Nephron (organoid): ENCODE measurements around the gene NEDD4L.
A peak's percentile ranks its signal among the peaks of the same experiment; 100 is the strongest.

Experiments
- H3K27ac Mint-ChIP-seq, 3 experiments: 2 replicates each; pipeline ENCODE4 v1.8.0; 2020; ENCODE audit warnings: mixed read lengths in 3 of 3, mild to moderate bottlenecking in 2 of 3, moderate library complexity in 1 of 3
- H3K27me3 Mint-ChIP-seq: 2 replicates; pipeline ENCODE4 v1.8.0; 2021; ENCODE audit warnings: low read depth, mild to moderate bottlenecking, moderate library complexity, mixed read lengths
- H3K36me3 Mint-ChIP-seq: 2 replicates; pipeline ENCODE4 v1.8.0; 2020; ENCODE audit warnings: low read depth, mixed read lengths
- H3K4me1 Mint-ChIP-seq: 2 replicates; pipeline ENCODE4 v1.8.0; 2020; ENCODE audit warnings: mixed read lengths
- H3K4me3 Mint-ChIP-seq, 3 experiments: 2 replicates each; pipeline ENCODE4 v1.8.0; 2020; ENCODE audit warnings: mild to moderate bottlenecking in 3 of 3, mixed read lengths in 3 of 3, moderate library complexity in 2 of 3
- H3K9me3 Mint-ChIP-seq: 2 replicates; pipeline ENCODE4 v1.8.0; 2020; ENCODE audit warnings: mixed read lengths
- CTCF ChIP-seq, 3 experiments: fragments of 200-600 bp; sonication (generic); IDR thresholded peaks; one replicate each; pipeline ENCODE4 v1.5.0; 2021; ENCODE audit warnings: antibody characterized with exemption in 3 of 3; ENCODE audit not compliant: unreplicated experiment in 3 of 3

Gene NEDD4L

GRCh38 chr18:58272209-58272608 is 228.2 kb downstream of the NEDD4L start:
- H3K4me3 Mint-ChIP-seq: no peak overlapping the region
- no peak for TF ChIP-seq CTCF (IDR thresholded peaks at IDR 0.05; ENCODE audit: unreplicated experiment in 3 of 3)
- no peaks in the 10 kb centered on the region for H3K27me3 Mint-ChIP-seq
- peaks cover 72% of the 10 kb centered on the region for H3K4me1 Mint-ChIP-seq
- no peaks in the 10 kb centered on the region for H3K9me3 Mint-ChIP-seq
- H3K36me3 Mint-ChIP-seq: peaks cover 13% of the 10 kb centered on the region
- H3K27ac Mint-ChIP-seq: peak overlapping the region in 1 of 3 experiments; percentile 46

- H3K4me1 Mint-ChIP-seq: peaks cover 70% of the 10 kb centered on the region
- H3K4me3 Mint-ChIP-seq: no peak overlapping the region
- peaks cover 13% of the 10 kb centered on the region for H3K36me3 Mint-ChIP-seq
- H3K9me3 Mint-ChIP-seq: no peaks in the 10 kb centered on the region
- H3K27ac Mint-ChIP-seq: peak overlapping the region in 2 of 3 experiments; percentile 46 to 48
- H3K27me3 Mint-ChIP-seq: no peaks in the 10 kb centered on the region
- no peak for TF ChIP-seq CTCF (IDR thresholded peaks at IDR 0.05; ENCODE audit: unreplicated experiment in 3 of 3)
Observed at GRCh38 chr18:58272779-58273435, 228.9 kb downstream of the NEDD4L start.

- no peak overlapping the region for H3K4me3 Mint-ChIP-seq
Observed at GRCh38 chr18:58275176-58275575, 231.2 kb downstream of the NEDD4L start.

GRCh38 chr18:58276789-58277739 is 233.0 kb downstream of the NEDD4L start:
- Mint-ChIP-seq H3K36me3 (peaks cover 13% of the 10 kb centered on the region), H3K9me3 (no peaks in the 10 kb centered on the region), H3K4me1 (peaks cover 54% of the 10 kb centered on the region), H3K27me3 (no peaks in the 10 kb centered on the region), H3K27ac (peak overlapping the region; percentile 39 to 65 (median 43)), H3K4me3 (no peak overlapping the region)
- no peak for TF ChIP-seq CTCF (IDR thresholded peaks at IDR 0.05; ENCODE audit: unreplicated experiment in 3 of 3)

More at GRCh38 chr18:58275176-58275575, 231.2 kb downstream of the NEDD4L start:
- Mint-ChIP-seq H3K27me3 (no peaks in the 10 kb centered on the region), H3K4me1 (peaks cover 61% of the 10 kb centered on the region), H3K27ac (no peak overlapping the region), H3K36me3 (peaks cover 13% of the 10 kb centered on the region), H3K9me3 (no peaks in the 10 kb centered on the region)
- no peak for TF ChIP-seq CTCF (IDR thresholded peaks at IDR 0.05; ENCODE audit: unreplicated experiment in 3 of 3)

- Mint-ChIP-seq H3K27me3 (no peaks in the 10 kb centered on the region), H3K4me1 (peaks cover 39% of the 10 kb centered on the region), H3K36me3 (peaks cover 6% of the 10 kb centered on the region), H3K4me3 (no peak overlapping the region), H3K9me3 (no peaks in the 10 kb centered on the region), H3K27ac (no peak overlapping the region)
- TF ChIP-seq CTCF (IDR thresholded peaks at IDR 0.05; ENCODE audit: unreplicated experiment in 3 of 3): no peak
Observed at GRCh38 chr18:58279504-58280175, 235.6 kb downstream of the NEDD4L start.
